CD4-positive, alpha-beta T cell treated with Interleukin-15 for 4 hours (primary cell): ENCODE measurements around the gene LYG1.

ENCODE experiments used
- DNase-seq: peaks from one replicate; pipeline ENCODE4 v3.0.0-alpha.2; 2020; ENCODE audit warnings: low spot score

Gene LYG1

GRCh38 chr2:99275882-99276281 is 25.1 kb downstream of the LYG1 start:
- no peak for DNase-seq

- no peak for DNase-seq
These were observed 39.8 kb downstream of the LYG1 start for GRCh38 chr2:99261242-99261641.

- DNase-seq = no peak
These were observed 40.8 kb downstream of the LYG1 start for GRCh38 chr2:99260184-99260583.

- DNase-seq = no peak
These were observed 41.5 kb downstream of the LYG1 start for GRCh38 chr2:99259465-99259864.

GRCh38 chr2:99256677-99257076 is 44.3 kb downstream of the LYG1 start:
- DNase-seq = no peak

- no peak for DNase-seq
These were observed 45.3 kb downstream of the LYG1 start, which contains the start of gene LYG2 for GRCh38 chr2:99255491-99256318. Gene LYG2 (minus strand): TSS chr2:99255666. CDS start chr2:99254260, 1,406 bp downstream.

- DNase-seq = no peak
These were observed 51.0 kb downstream of the LYG1 start for GRCh38 chr2:99249951-99250350.

GRCh38 chr2:99242151-99242550 is 58.8 kb downstream of the LYG1 start:
- DNase-seq = no peak

- no peak for DNase-seq
These were observed 60.6 kb downstream of the LYG1 start for GRCh38 chr2:99240431-99240830.

- DNase-seq = no peak
These were observed 62.4 kb downstream of the LYG1 start for GRCh38 chr2:99238599-99238998.
